Keratinocyte (primary cell): Measurements from ENCODE around the gene SLC25A44. TPM values are rescaled to one million over a fixed set of nuclear protein-coding genes. Genes with fewer than 3 reads are reported as not detected.
"Not testable (repeated sequence)": the region's sequence is repeated elsewhere in the genome, so short reads cannot be mapped to it uniquely, and the experiment has no call there.

Experiments
- DNase-seq: peaks from one replicate; pipeline ENCODE4 v3.0.0-alpha.2; 2011; ENCODE audit warnings: low read depth, missing footprints, low spot score
- FAIRE-seq: peaks from 2 replicates; lab custom pipeline; 2011; peaks lifted over from hg19 to GRCh38; lab: Jason Lieb, UNC
- H2AFZ ChIP-seq: 2 replicates; pipeline ENCODE4 v1.6.0; 2012; ENCODE audit warnings: low read length, control low read depth, inconsistent platforms; ENCODE audit not compliant: control insufficient read depth
- H3K27ac ChIP-seq: 2 replicates; pipeline ENCODE4 v1.5.1; 2011; ENCODE audit warnings: low read length; ENCODE audit not compliant: control insufficient read depth, insufficient read depth
- H3K27me3 ChIP-seq: 3 replicates; pipeline ENCODE4 v1.6.0; 2011; ENCODE audit warnings: low read length; ENCODE audit not compliant: control insufficient read depth, insufficient read depth; ENCODE audit errors: extremely low read depth
- H3K36me3 ChIP-seq, 2 experiments: 2 replicates in 1 of 2; 3 replicates in 1 of 2; pipeline ENCODE4 v1.5.1; 2011; ENCODE audit warnings: low read length in 2 of 2, mild to moderate bottlenecking in 1 of 2; ENCODE audit not compliant: control insufficient read depth in 2 of 2, insufficient read depth in 2 of 2; ENCODE audit errors: extremely low read depth in 1 of 2
- H3K4me1 ChIP-seq: 3 replicates; pipeline ENCODE4 v1.5.1; 2011; ENCODE audit warnings: low read length; ENCODE audit not compliant: control insufficient read depth, insufficient read depth; ENCODE audit errors: extremely low read depth
- H3K4me2 ChIP-seq: 3 replicates; pipeline ENCODE4 v1.6.0; 2011; ENCODE audit warnings: low read depth, low read length; ENCODE audit not compliant: control insufficient read depth, insufficient read depth; ENCODE audit errors: extremely low read depth
- H3K4me3 ChIP-seq, 3 experiments: fragments of 200-600 bp in 1 of 3; sonication (generic) in 1 of 3; 2 replicates in 2 of 3; 3 replicates in 1 of 3; pipeline ENCODE4 v1.5.1; 2011 to 2016; ENCODE audit warnings: low read length in 3 of 3, mild to moderate bottlenecking in 3 of 3, control low read depth in 2 of 3, inconsistent platforms in 1 of 3, low read depth in 1 of 3, mixed read lengths in 1 of 3, mixed run types in 1 of 3, moderate library complexity in 1 of 3; ENCODE audit not compliant: control insufficient read depth in 2 of 3, insufficient read depth in 2 of 3; ENCODE audit errors: extremely low read depth in 1 of 3
- H3K79me2 ChIP-seq: 2 replicates; pipeline ENCODE4 v1.6.0; 2012; ENCODE audit warnings: low read length; ENCODE audit not compliant: control insufficient read depth, insufficient read depth
- H3K9ac ChIP-seq: 3 replicates; pipeline ENCODE4 v1.6.0; 2011; ENCODE audit warnings: low read length; ENCODE audit not compliant: control insufficient read depth, insufficient read depth; ENCODE audit errors: extremely low read depth
- H3K9me1 ChIP-seq: 3 replicates; pipeline ENCODE4 v1.6.0; 2011; ENCODE audit warnings: low read length; ENCODE audit not compliant: control insufficient read depth, insufficient read depth; ENCODE audit errors: extremely low read depth
- H3K9me3 ChIP-seq: 2 replicates; pipeline ENCODE4 v1.5.1; 2012; ENCODE audit warnings: low read depth, low read length; ENCODE audit not compliant: control insufficient read depth
- H4K20me1 ChIP-seq: 3 replicates; pipeline ENCODE4 v1.6.0; 2011; ENCODE audit warnings: low read length; ENCODE audit not compliant: control insufficient read depth, insufficient read depth; ENCODE audit errors: extremely low read depth
- CTCF ChIP-seq, 3 experiments: IDR thresholded peaks in 1 of 3; conservative IDR thresholded peaks in 1 of 3; optimal IDR thresholded peaks in 1 of 3; 2 replicates in 2 of 3; 3 replicates in 1 of 3; pipeline versions ENCODE3 to v1.5.1; 2011; ENCODE audit warnings: low read length in 3 of 3, mild to moderate bottlenecking in 3 of 3, moderate library complexity in 2 of 3, control low read depth in 1 of 3, inconsistent platforms in 1 of 3; ENCODE audit not compliant: insufficient read depth in 2 of 3; ENCODE audit errors: extremely low read depth in 1 of 3
- EZH2 ChIP-seq: IDR thresholded peaks from one replicate; pipeline ENCODE4 v1.6.1; 2012; ENCODE audit warnings: inconsistent platforms, mild to moderate bottlenecking, low read length, moderate library complexity
- dilution Hi-C: fragments of 300-500 bp; cut with MboI; formaldehyde crosslinking; loops from one replicate; pipeline ENCODE4 v1.7.0; 2020; ENCODE audit warnings: low sequenced_read_pairs; ENCODE audit not compliant: extremely low pct_ligation_motif_present
- polyA plus RNA-seq, 5 experiments: library from polyadenylated mRNA; depleted of rRNA in 3 of 5; stranded (reverse) in 3 of 5; stranded (forward) in 1 of 5; unstranded in 1 of 5; fragments of >200 nt; gene quantifications; 1 replicate in 1 of 5; 2 replicates in 3 of 5; 3 replicates in 1 of 5; pipeline versions ENCODE4 v1.2.1 to v1.2.3, GENCODE V29; 2011 to 2012; ENCODE audit warnings: missing spikeins in 2 of 5, low read depth in 1 of 5, low replicate concordance in 1 of 5

Gene SLC25A44
- polyA plus RNA-seq, 1 donor (not counting 4 experiments of a cell fraction or from before 2014, with no cell fraction given), result 24.4 TPM

- H2AFZ ChIP-seq, result peak overlapping the region; percentile 96
- H3K36me3 ChIP-seq, result peaks cover 9 to 14% of the 10 kb centered on the region in 2 experiments
- no peaks in the 10 kb centered on the region for H4K20me1 ChIP-seq
- peak overlapping the region; percentile 97 for H3K27ac ChIP-seq
- H3K9me3 ChIP-seq, result no peaks in the 10 kb centered on the region
- peak overlapping the region; percentile 97 for H3K9ac ChIP-seq
- H3K4me2 ChIP-seq, result peak overlapping the region; percentile 96
- TF ChIP-seq EZH2 (no peak), CTCF (optimal IDR thresholded peaks at IDR 0.05 in 1 of 3, IDR thresholded peaks at IDR 0.05 in 1 of 3, conservative IDR thresholded peaks at IDR 0.05 in 1 of 3; ENCODE audit: extremely low read depth in 1 of 3, insufficient read depth in 2 of 3, low read length in 3 of 3) (no peak)
- H3K27me3 ChIP-seq, result no peaks in the 10 kb centered on the region
- dilution Hi-C loops, result no loop called here
- H3K4me1 ChIP-seq, result peaks cover 31% of the 10 kb centered on the region
- DNase-seq (no peak), FAIRE-seq (no peak)
- H3K79me2 ChIP-seq, result peaks cover 6% of the 10 kb centered on the region
- peak overlapping the region; percentile 49 to 90 (median 87) for H3K4me3 ChIP-seq
- no peaks in the 10 kb centered on the region for H3K9me1 ChIP-seq
Measured at GRCh38 chr1:156213644-156213966, 19.7 kb downstream of the SLC25A44 start.

GRCh38 chr1:156214024-156214748 lies 20.3 kb downstream of the SLC25A44 start:
- no peak for TF ChIP-seq EZH2
- no peak for TF ChIP-seq CTCF (optimal IDR thresholded peaks at IDR 0.05 in 1 of 3, IDR thresholded peaks at IDR 0.05 in 1 of 3, conservative IDR thresholded peaks at IDR 0.05 in 1 of 3; ENCODE audit: extremely low read depth in 1 of 3, insufficient read depth in 2 of 3, low read length in 3 of 3)
- no peak for FAIRE-seq
- H3K4me1 ChIP-seq, result peaks cover 32% of the 10 kb centered on the region
- dilution Hi-C loops, result no loop called here
- peaks cover 8% of the 10 kb centered on the region for H3K79me2 ChIP-seq
- no peaks in the 10 kb centered on the region for H4K20me1 ChIP-seq
- DNase-seq, result peak; percentile 96
- peak overlapping the region; percentile 97 for H3K27ac ChIP-seq
- H3K9ac ChIP-seq, result peak overlapping the region; percentile 97
- no peaks in the 10 kb centered on the region for H3K9me1 ChIP-seq
- no peak overlapping the region for H2AFZ ChIP-seq
- no peaks in the 10 kb centered on the region for H3K27me3 ChIP-seq
- peak overlapping the region in 2 of 3 experiments; percentile 87 to 90 for H3K4me3 ChIP-seq
- H3K4me2 ChIP-seq, result peak overlapping the region; percentile 96
- H3K36me3 ChIP-seq, result peaks cover 9 to 14% of the 10 kb centered on the region in 2 experiments
- H3K9me3 ChIP-seq, result no peaks in the 10 kb centered on the region

- H3K9me1 ChIP-seq, H2AFZ ChIP-seq, H3K4me3 ChIP-seq, H3K27me3 ChIP-seq, H3K9me3 ChIP-seq, H3K9ac ChIP-seq, H3K27ac ChIP-seq, H4K20me1 ChIP-seq, H3K4me2 ChIP-seq, DNase-seq, dilution Hi-C loops: not testable (repeated sequence)
- Histone ChIP-seq H3K4me1 (peaks cover 32% of the 10 kb centered on the region), H3K36me3 (peaks cover 3 to 12% of the 10 kb centered on the region in 2 experiments), H3K79me2 (peaks cover 10% of the 10 kb centered on the region)
- peak; percentile 99 for FAIRE-seq
Measured at GRCh38 chr1:156216361-156217086, 22.6 kb downstream of the SLC25A44 start.
